Endothelial cell of umbilical vein (primary cell): ENCODE measurements around the gene ZNF462. TPM values are rescaled to one million over a fixed set of nuclear protein-coding genes. Genes with fewer than 3 reads are reported as not detected.

Experiments
- BruUV-seq: library from RNA; stranded (reverse); fragments of 400-500 nt; replicated peaks from 2 replicates; lab custom pipeline; 2021; lab: Mats Ljungman, UMichigan
- CTCF ChIA-PET: fragments of 300-600, 350-600 bp; sonication (Branson Sonifier 250); formaldehyde crosslinking; loops from one replicate; lab custom pipeline; 2021; ENCODE audit warnings: antibody characterized with exemption, inconsistent platforms; lab: Charles Lee
- POLR2A ChIA-PET: fragments of 300-600, 350-600 bp; sonication (Branson Sonifier 250); formaldehyde crosslinking; loops from one replicate; lab custom pipeline; 2021; ENCODE audit warnings: antibody characterized with exemption, inconsistent platforms; lab: Charles Lee
- DNase-seq: peaks from one replicate; pipeline ENCODE4 v3.0.0-alpha.2; 2011; ENCODE audit warnings: low read depth, low spot score
- FAIRE-seq: peaks from 2 replicates; lab custom pipeline; 2011; peaks lifted over from hg19 to GRCh38; lab: Jason Lieb, UNC
- H2AFZ ChIP-seq: 2 replicates; pipeline ENCODE4 v1.6.0; 2012; ENCODE audit warnings: low read depth, low read length, control low read depth, inconsistent platforms
- H3K27ac ChIP-seq: 2 replicates; pipeline ENCODE4 v1.5.1; 2011; ENCODE audit warnings: low read depth, mild to moderate bottlenecking, control low read depth, low read length, moderate library complexity; ENCODE audit not compliant: insufficient read depth
- H3K27me3 ChIP-seq, 2 experiments: 2 replicates each; pipeline versions ENCODE4 v1.6.0 to v1.6.1; 2011; ENCODE audit warnings: low read length in 2 of 2, mixed read lengths in 1 of 2; ENCODE audit not compliant: control insufficient read depth in 2 of 2, insufficient read depth in 2 of 2
- H3K36me3 ChIP-seq, 2 experiments: 2 replicates in 1 of 2; 3 replicates in 1 of 2; pipeline ENCODE4 v1.5.1; 2011; ENCODE audit warnings: low read length in 2 of 2, mild to moderate bottlenecking in 1 of 2, moderate library complexity in 1 of 2; ENCODE audit not compliant: control insufficient read depth in 2 of 2, insufficient read depth in 2 of 2; ENCODE audit errors: extremely low read depth in 1 of 2
- H3K4me1 ChIP-seq: 3 replicates; pipeline ENCODE4 v1.5.1; 2011; ENCODE audit warnings: mild to moderate bottlenecking, low read length; ENCODE audit not compliant: control insufficient read depth, insufficient read depth; ENCODE audit errors: extremely low read depth
- H3K4me2 ChIP-seq: 2 replicates; pipeline ENCODE4 v1.6.1; 2011; ENCODE audit warnings: low read length, control low read depth, mixed read lengths; ENCODE audit not compliant: insufficient read depth
- H3K4me3 ChIP-seq, 3 experiments: fragments of 200-600 bp in 1 of 3; sonication (generic), shearing (Covaris generic) in 1 of 3; replicated peaks in 1 of 3; 2 replicates each; pipeline ENCODE4 v1.5.1; 2011 to 2016; ENCODE audit warnings: control low read depth in 3 of 3, low read length in 3 of 3, mild to moderate bottlenecking in 2 of 3, inconsistent platforms in 1 of 3, low read depth in 1 of 3, moderate library complexity in 1 of 3; ENCODE audit not compliant: insufficient read depth in 1 of 3
- H3K79me2 ChIP-seq: 2 replicates; pipeline ENCODE4 v1.6.0; 2012; ENCODE audit warnings: low read length, inconsistent platforms; ENCODE audit not compliant: control insufficient read depth, insufficient read depth
- H3K9ac ChIP-seq: replicated peaks from 2 replicates; pipeline ENCODE3; 2011; ENCODE audit warnings: low read length, control low read depth; ENCODE audit not compliant: insufficient read depth; ENCODE audit errors: extremely low read depth
- H3K9me1 ChIP-seq: replicated peaks from 3 replicates; pipeline ENCODE4 v1.6.0; 2011; ENCODE audit warnings: mild to moderate bottlenecking, low read length; ENCODE audit not compliant: control insufficient read depth, insufficient read depth; ENCODE audit errors: extremely low read depth
- H3K9me3 ChIP-seq: replicated peaks from 2 replicates; pipeline ENCODE4 v1.5.1; 2012; ENCODE audit warnings: low read length, inconsistent platforms; ENCODE audit not compliant: control insufficient read depth, insufficient read depth
- H4K20me1 ChIP-seq: replicated peaks from 2 replicates; pipeline ENCODE3; 2011; ENCODE audit warnings: mild to moderate bottlenecking, low read length; ENCODE audit not compliant: control insufficient read depth, insufficient read depth; ENCODE audit errors: extremely low read depth
- CTCF ChIP-seq, 2 donors: IDR thresholded peaks; 1 replicate in 1 of 2; 2 replicates in 1 of 2; pipeline ENCODE4 v1.5.1; 2011; ENCODE audit warnings: low read length in 2 of 2, mild to moderate bottlenecking in 2 of 2, moderate library complexity in 2 of 2, control low read depth in 1 of 2, inconsistent platforms in 1 of 2, low read depth in 1 of 2; ENCODE audit not compliant: insufficient read depth in 1 of 2; ENCODE audit errors: extremely low read depth in 1 of 2
- EZH2 ChIP-seq: IDR thresholded peaks from 2 replicates; pipeline ENCODE4 v1.6.1; 2012; ENCODE audit warnings: borderline replicate concordance, low read depth, mild to moderate bottlenecking, moderate library complexity, low read length, inconsistent platforms; ENCODE audit not compliant: severe bottlenecking
- FOS ChIP-seq: IDR thresholded peaks from 2 replicates; pipeline ENCODE4 v1.6.1; 2011; ENCODE audit warnings: mild to moderate bottlenecking, low read length, moderate library complexity, borderline replicate concordance; ENCODE audit not compliant: insufficient read depth
- GATA2 ChIP-seq: IDR thresholded peaks from 2 replicates; pipeline ENCODE4 v1.7.0; 2011; ENCODE audit warnings: low read depth, mild to moderate bottlenecking, moderate library complexity, mixed read lengths, low read length; ENCODE audit not compliant: insufficient read length, insufficient read depth
- JUN ChIP-seq: IDR thresholded peaks from 2 replicates; pipeline ENCODE4 v1.6.1; 2011; ENCODE audit warnings: borderline replicate concordance, low read depth; ENCODE audit not compliant: insufficient read length, insufficient read depth
- MAX ChIP-seq: IDR thresholded peaks from 2 replicates; pipeline ENCODE4 v1.6.1; 2011; ENCODE audit not compliant: insufficient read depth, insufficient read length
- MYC ChIP-seq: IDR thresholded peaks from one replicate; pipeline ENCODE4 v1.6.1; 2011; ENCODE audit warnings: mild to moderate bottlenecking, low read depth, low read length
- POLR2A ChIP-seq: IDR thresholded peaks from 2 replicates; pipeline ENCODE4 v1.6.1; 2012; ENCODE audit warnings: low read depth, mild to moderate bottlenecking, control low read depth, low read length
- POLR2AphosphoS5 ChIP-seq: IDR thresholded peaks from 2 replicates; pipeline ENCODE4 v1.6.1; 2012; ENCODE audit warnings: low read depth, mild to moderate bottlenecking, control low read depth, low read length, moderate library complexity; ENCODE audit not compliant: insufficient read depth
- dilution Hi-C: fragments of 300-500 bp; cut with MboI; formaldehyde crosslinking; loops from one replicate; pipeline ENCODE4 v1.15.0; 2019; ENCODE audit warnings: low sequenced_read_pairs; ENCODE audit not compliant: extremely low pct_ligation_motif_present
- intact Hi-C: fragments of 100-400 bp; cut with micrococcal nuclease; formaldehyde crosslinking; loops from one replicate; pipeline ENCODE4 v1.10.0; 2022
- polyA plus RNA-seq, 4 experiments: library from polyadenylated mRNA; depleted of rRNA in 3 of 4; stranded (reverse) in 3 of 4; unstranded in 1 of 4; fragments of >200 nt; gene quantifications; 2 replicates each; pipeline versions ENCODE4 v1.2.1 to v1.2.3, GENCODE V29; 2011 to 2012; ENCODE audit warnings: missing spikeins in 1 of 4
- total RNA-seq: library from RNA; stranded (reverse); gene quantifications from 2 replicates; pipeline ENCODE4 v1.2.3, GENCODE V29; 2021

The ZNF462 gene
- total and polyA plus RNA-seq, 2 donors (not counting 3 experiments of a cell fraction or from before 2014, with no cell fraction given) = 6.2 to 24.7 TPM

- BruUV-seq = no TSS peak
- Histone ChIP-seq H3K4me3 (no peak overlapping the region), H3K36me3 (no peaks in the 10 kb centered on the region), H3K9me1 (no peaks in the 10 kb centered on the region), H3K9me3 (no peaks in the 10 kb centered on the region), H3K27ac (no peak overlapping the region), H3K4me1 (no peaks in the 10 kb centered on the region), H3K27me3 (no peaks in the 10 kb centered on the region), H2AFZ (no peak overlapping the region), H3K4me2 (no peak overlapping the region), H3K79me2 (no peaks in the 10 kb centered on the region), H4K20me1 (no peaks in the 10 kb centered on the region), H3K9ac (no peak overlapping the region)
- POLR2A ChIA-PET = no interaction called here
- DNase-seq = no peak
- CTCF ChIA-PET = no interaction called here
- intact Hi-C loops = no loop called here
- TF ChIP-seq JUN = no peak
- TF ChIP-seq POLR2AphosphoS5 = no peak
- TF ChIP-seq FOS = no peak
- no peak for TF ChIP-seq MAX
- no peak for TF ChIP-seq MYC
- TF ChIP-seq EZH2 = no peak
- no peak for TF ChIP-seq CTCF (IDR thresholded peaks at IDR 0.05; ENCODE audit: extremely low read depth in 1 of 2, insufficient read depth in 1 of 2, low read depth in 1 of 2, low read length in 2 of 2)
- TF ChIP-seq POLR2A = no peak
- TF ChIP-seq GATA2 = no peak
- no peak for FAIRE-seq
- dilution Hi-C loops = no loop called here
Measured at GRCh38 chr9:107044872-107045271, 181.9 kb downstream of the ZNF462 start.
